Measurements from ENCODE around the gene INMT.

Gene INMT

GRCh38 chr7:30751696-30752273 is at the start of gene INMT:
Gene INMT (plus strand): TSS chr7:30752135. CDS start chr7:30752151, 16 bp downstream.
- Histone ChIP-seq H3K27ac (ENCODE audit: low read depth, low read length) (no peak within 1 kb of the TSS), H3K36me3 (ENCODE audit: control insufficient read depth, insufficient read depth, low read length) (no peaks in the 10 kb centered on the region)

GRCh38 chr7:30702200-30702599 is 49.7 kb upstream of the INMT start:
- no peaks in the 10 kb centered on the region; the same call in 1 of the 2 replicates for H3K27me3 ChIP-seq (ENCODE audit: control insufficient read depth, insufficient read depth, low read length)
- H3K9me3 ChIP-seq (ENCODE audit: control insufficient read depth, insufficient read depth, low read length): no peaks in the 10 kb centered on the region
- no peaks in the 10 kb centered on the region for H3K36me3 ChIP-seq (ENCODE audit: control insufficient read depth, insufficient read depth, low read length)
- no peak overlapping the region for H3K4me3 ChIP-seq (ENCODE audit: low read depth, low read length)
- H3K4me1 ChIP-seq (ENCODE audit: control insufficient read depth, insufficient read depth, low read length): peaks cover 18% of the 10 kb centered on the region
- no peak overlapping the region for H3K9ac ChIP-seq (ENCODE audit: low read depth, low read length)
- no peak overlapping the region for H3K27ac ChIP-seq (ENCODE audit: low read depth, low read length)

More at GRCh38 chr7:30751696-30752273, at the start of gene INMT:
- Histone ChIP-seq H3K9ac (ENCODE audit: low read depth, low read length) (no peak within 1 kb of the TSS), H3K4me3 (ENCODE audit: low read depth, low read length) (no peak within 1 kb of the TSS), H3K4me1 (ENCODE audit: control insufficient read depth, insufficient read depth, low read length) (no peaks in the 10 kb centered on the region), H3K9me3 (ENCODE audit: control insufficient read depth, insufficient read depth, low read length) (no peaks in the 10 kb centered on the region), H3K27me3 (ENCODE audit: control insufficient read depth, insufficient read depth, low read length) (no peaks in the 10 kb centered on the region)

GRCh38 chr7:30703756-30704155 is 48.2 kb upstream of the INMT start:
- H3K4me3 ChIP-seq (ENCODE audit: low read depth, low read length): no peak overlapping the region
- no peaks in the 10 kb centered on the region for H3K36me3 ChIP-seq (ENCODE audit: control insufficient read depth, insufficient read depth, low read length)
- no peaks in the 10 kb centered on the region for H3K9me3 ChIP-seq (ENCODE audit: control insufficient read depth, insufficient read depth, low read length)
- no peak overlapping the region for H3K27ac ChIP-seq (ENCODE audit: low read depth, low read length)
- H3K4me1 ChIP-seq (ENCODE audit: control insufficient read depth, insufficient read depth, low read length): peaks cover 10% of the 10 kb centered on the region
- H3K27me3 ChIP-seq (ENCODE audit: control insufficient read depth, insufficient read depth, low read length): no peaks in the 10 kb centered on the region; the same call in 1 of the 2 replicates
- no peak overlapping the region for H3K9ac ChIP-seq (ENCODE audit: low read depth, low read length)

- H3K27me3 ChIP-seq (ENCODE audit: control insufficient read depth, insufficient read depth, low read length): no peaks in the 10 kb centered on the region
- no peaks in the 10 kb centered on the region for H3K9me3 ChIP-seq (ENCODE audit: control insufficient read depth, insufficient read depth, low read length)
- no peaks in the 10 kb centered on the region for H3K36me3 ChIP-seq (ENCODE audit: control insufficient read depth, insufficient read depth, low read length)
- H3K9ac ChIP-seq (ENCODE audit: low read depth, low read length): no peak overlapping the region
- H3K4me3 ChIP-seq (ENCODE audit: low read depth, low read length): no peak overlapping the region
- peaks cover 18% of the 10 kb centered on the region for H3K4me1 ChIP-seq (ENCODE audit: control insufficient read depth, insufficient read depth, low read length)
- H3K27ac ChIP-seq (ENCODE audit: low read depth, low read length): no peak overlapping the region
Measured at GRCh38 chr7:30705008-30705407, 46.9 kb upstream of the INMT start.

GRCh38 chr7:30705596-30705995 is 46.3 kb upstream of the INMT start:
- H3K4me3 ChIP-seq (ENCODE audit: low read depth, low read length): no peak overlapping the region
- H3K9me3 ChIP-seq (ENCODE audit: control insufficient read depth, insufficient read depth, low read length): no peaks in the 10 kb centered on the region
- no peaks in the 10 kb centered on the region for H3K36me3 ChIP-seq (ENCODE audit: control insufficient read depth, insufficient read depth, low read length)
- no peaks in the 10 kb centered on the region for H3K27me3 ChIP-seq (ENCODE audit: control insufficient read depth, insufficient read depth, low read length)
- H3K4me1 ChIP-seq (ENCODE audit: control insufficient read depth, insufficient read depth, low read length): peaks cover 14% of the 10 kb centered on the region
- no peak overlapping the region for H3K27ac ChIP-seq (ENCODE audit: low read depth, low read length)
- no peak overlapping the region for H3K9ac ChIP-seq (ENCODE audit: low read depth, low read length)

GRCh38 chr7:30706316-30706715 is 45.6 kb upstream of the INMT start:
- no peak overlapping the region for H3K9ac ChIP-seq (ENCODE audit: low read depth, low read length)
- peaks cover 8% of the 10 kb centered on the region; the same call in 1 of the 2 replicates for H3K4me1 ChIP-seq (ENCODE audit: control insufficient read depth, insufficient read depth, low read length)
- H3K27ac ChIP-seq (ENCODE audit: low read depth, low read length): no peak overlapping the region
- no peaks in the 10 kb centered on the region for H3K36me3 ChIP-seq (ENCODE audit: control insufficient read depth, insufficient read depth, low read length)
- no peaks in the 10 kb centered on the region for H3K9me3 ChIP-seq (ENCODE audit: control insufficient read depth, insufficient read depth, low read length)
- H3K27me3 ChIP-seq (ENCODE audit: control insufficient read depth, insufficient read depth, low read length): no peaks in the 10 kb centered on the region
- no peak overlapping the region for H3K4me3 ChIP-seq (ENCODE audit: low read depth, low read length)

- H3K27ac ChIP-seq (ENCODE audit: low read depth, low read length): no peak overlapping the region
- no peak overlapping the region for H3K9ac ChIP-seq (ENCODE audit: low read depth, low read length)
- H3K9me3 ChIP-seq (ENCODE audit: control insufficient read depth, insufficient read depth, low read length): no peaks in the 10 kb centered on the region
Measured at GRCh38 chr7:30706908-30707307, 45.0 kb upstream of the INMT start.

GRCh38 chr7:30707391-30708357 is 44.3 kb upstream of the INMT start:
- Histone ChIP-seq H3K27ac (ENCODE audit: low read depth, low read length) (no peak overlapping the region), H3K4me3 (ENCODE audit: low read depth, low read length) (no peak overlapping the region), H3K4me1 (ENCODE audit: control insufficient read depth, insufficient read depth, low read length) (peaks cover 8% of the 10 kb centered on the region; the same call in 1 of the 2 replicates), H3K9me3 (ENCODE audit: control insufficient read depth, insufficient read depth, low read length) (no peaks in the 10 kb centered on the region), H3K36me3 (ENCODE audit: control insufficient read depth, insufficient read depth, low read length) (no peaks in the 10 kb centered on the region), H3K9ac (ENCODE audit: low read depth, low read length) (no peak overlapping the region), H3K27me3 (ENCODE audit: control insufficient read depth, insufficient read depth, low read length) (no peaks in the 10 kb centered on the region)

More at GRCh38 chr7:30706908-30707307, 45.0 kb upstream of the INMT start:
- Histone ChIP-seq H3K27me3 (ENCODE audit: control insufficient read depth, insufficient read depth, low read length) (no peaks in the 10 kb centered on the region), H3K4me1 (ENCODE audit: control insufficient read depth, insufficient read depth, low read length) (peaks cover 8% of the 10 kb centered on the region; the same call in 1 of the 2 replicates), H3K36me3 (ENCODE audit: control insufficient read depth, insufficient read depth, low read length) (no peaks in the 10 kb centered on the region), H3K4me3 (ENCODE audit: low read depth, low read length) (no peak overlapping the region)

- Histone ChIP-seq H3K27ac (ENCODE audit: low read depth, low read length) (no peak overlapping the region), H3K36me3 (ENCODE audit: control insufficient read depth, insufficient read depth, low read length) (no peaks in the 10 kb centered on the region), H3K27me3 (ENCODE audit: control insufficient read depth, insufficient read depth, low read length) (no peaks in the 10 kb centered on the region), H3K4me3 (ENCODE audit: low read depth, low read length) (no peak overlapping the region), H3K9ac (ENCODE audit: low read depth, low read length) (no peak overlapping the region), H3K4me1 (ENCODE audit: control insufficient read depth, insufficient read depth, low read length) (peaks cover 8% of the 10 kb centered on the region; the same call in 1 of the 2 replicates), H3K9me3 (ENCODE audit: control insufficient read depth, insufficient read depth, low read length) (no peaks in the 10 kb centered on the region)
Measured at GRCh38 chr7:30708412-30708811, 43.5 kb upstream of the INMT start.

GRCh38 chr7:30708983-30709382 is 43.0 kb upstream of the INMT start:
- H3K27me3 ChIP-seq (ENCODE audit: control insufficient read depth, insufficient read depth, low read length): no peaks in the 10 kb centered on the region
- H3K4me3 ChIP-seq (ENCODE audit: low read depth, low read length): no peak overlapping the region
- no peaks in the 10 kb centered on the region for H3K36me3 ChIP-seq (ENCODE audit: control insufficient read depth, insufficient read depth, low read length)
- no peak overlapping the region for H3K27ac ChIP-seq (ENCODE audit: low read depth, low read length)
- no peak overlapping the region for H3K9ac ChIP-seq (ENCODE audit: low read depth, low read length)
- peaks cover 8% of the 10 kb centered on the region; the same call in 1 of the 2 replicates for H3K4me1 ChIP-seq (ENCODE audit: control insufficient read depth, insufficient read depth, low read length)
- no peaks in the 10 kb centered on the region for H3K9me3 ChIP-seq (ENCODE audit: control insufficient read depth, insufficient read depth, low read length)

- peaks cover 8% of the 10 kb centered on the region; the same call in 1 of the 2 replicates for H3K4me1 ChIP-seq (ENCODE audit: control insufficient read depth, insufficient read depth, low read length)
Measured at GRCh38 chr7:30709549-30709948, 42.4 kb upstream of the INMT start.

More at GRCh38 chr7:30709549-30709948, 42.4 kb upstream of the INMT start:
- no peak overlapping the region for H3K4me3 ChIP-seq (ENCODE audit: low read depth, low read length)
- H3K27me3 ChIP-seq (ENCODE audit: control insufficient read depth, insufficient read depth, low read length): no peaks in the 10 kb centered on the region
- H3K9ac ChIP-seq (ENCODE audit: low read depth, low read length): no peak overlapping the region
- no peak overlapping the region for H3K27ac ChIP-seq (ENCODE audit: low read depth, low read length)
- H3K9me3 ChIP-seq (ENCODE audit: control insufficient read depth, insufficient read depth, low read length): no peaks in the 10 kb centered on the region
- no peaks in the 10 kb centered on the region for H3K36me3 ChIP-seq (ENCODE audit: control insufficient read depth, insufficient read depth, low read length)

All from HUES48 (cell line).